HepG2 (cell line): ENCODE measurements around the gene FGD4.

Experiments
- BRF2 ChIP-seq: sonication (generic); formaldehyde crosslinking; IDR thresholded peaks from 2 replicates; pipeline ENCODE4 v1.8.1; 2022; ENCODE audit warnings: mild to moderate bottlenecking, missing genetic modification reagents
- CENPBD1 ChIP-seq: sonication (generic); formaldehyde crosslinking; IDR thresholded peaks from 2 replicates; pipeline ENCODE4 v1.8.0; 2022; ENCODE audit warnings: missing genetic modification reagents, low read depth, mild to moderate bottlenecking, borderline replicate concordance
- CREM ChIP-seq, 2 experiments: sonication (generic) in 1 of 2; formaldehyde crosslinking in 1 of 2; IDR thresholded peaks; 2 replicates each; pipeline versions ENCODE4 v1.4.0 to v1.6.1; 2016 to 2020; ENCODE audit warnings: antibody characterized with exemption in 1 of 2, mild to moderate bottlenecking in 1 of 2, missing genetic modification reagents in 1 of 2
- CTCF ChIP-seq: sonication (generic); formaldehyde crosslinking; IDR thresholded peaks from 2 replicates; pipeline ENCODE4 v1.5.0; 2020; ENCODE audit warnings: mild to moderate bottlenecking, missing genetic modification reagents, moderate library complexity
- HBP1 ChIP-seq: IDR thresholded peaks from 2 replicates; pipeline ENCODE4 v1.6.1; 2016; ENCODE audit warnings: low read depth, control low read depth
- HNRNPH1 ChIP-seq: fragments of 200-400 bp; formaldehyde crosslinking; optimal IDR thresholded peaks from 2 replicates; pipeline ENCODE3; 2017; ENCODE audit warnings: mild to moderate bottlenecking, low read depth, low read length
- SMAD1 ChIP-seq: sonication (generic); formaldehyde crosslinking; IDR thresholded peaks from 2 replicates; pipeline ENCODE4 v1.4.0; 2020; ENCODE audit warnings: missing genetic modification reagents, low read depth, mild to moderate bottlenecking, borderline replicate concordance
- ZBTB3 ChIP-seq: sonication (generic); formaldehyde crosslinking; IDR thresholded peaks from 2 replicates; pipeline ENCODE4 v1.4.0; 2020; ENCODE audit warnings: low read depth, mild to moderate bottlenecking, moderate library complexity, missing genetic modification reagents, borderline replicate concordance
- ZNF609 ChIP-seq: sonication (generic); formaldehyde crosslinking; IDR thresholded peaks from 2 replicates; pipeline ENCODE4 v1.4.0; 2020; ENCODE audit warnings: mild to moderate bottlenecking, missing genetic modification reagents, borderline replicate concordance
- ZSCAN30 ChIP-seq: sonication (generic); formaldehyde crosslinking; IDR thresholded peaks from 2 replicates; pipeline ENCODE4 v1.5.0; 2020; ENCODE audit warnings: mild to moderate bottlenecking, missing genetic modification reagents

GRCh38 chr12:32407795-32408194 lies 8.4 kb downstream of the FGD4 start:
- TF ChIP-seq CTCF (CRISPR knock-in tag) (no peak), SMAD1 (CRISPR knock-in tag) (no peak), CENPBD1 (no peak), HNRNPH1 (no peak), BRF2 (CRISPR knock-in tag) (no peak), ZNF609 (CRISPR knock-in tag) (no peak), CREM (IDR thresholded peaks at IDR 0.05) (no peak), CREM (CRISPR knock-in tag; IDR thresholded peaks at IDR 0.05) (no peak), ZSCAN30 (CRISPR knock-in tag) (no peak), HBP1 (CRISPR knock-in tag) (no peak), ZBTB3 (CRISPR knock-in tag) (no peak)
